Kidney glomerular epithelial cell (primary cell): ENCODE data around the gene CCDC30.
A peak's percentile ranks its signal among the peaks of the same experiment; 100 is the strongest.

Experiments used
- DNase-seq: peaks from one replicate; lab custom pipeline; 2025; lab: John Stamatoyannopoulos, UW

Gene CCDC30

GRCh38 chr1:42462828-42463763, at the start of gene CCDC30:
Gene CCDC30 (plus strand): TSS chr1:42463286. CDS start chr1:42480552, 17,266 bp downstream.
- peak; percentile 98 for DNase-seq

- DNase-seq = no peak
Observed at GRCh38 chr1:42414551-42415496, 48.3 kb upstream of the CCDC30 start.

- DNase-seq = no peak
Observed at GRCh38 chr1:42417166-42417565, 45.9 kb upstream of the CCDC30 start.

GRCh38 chr1:42418516-42418915, 44.6 kb upstream of the CCDC30 start:
- DNase-seq = no peak

- no peak for DNase-seq
Observed at GRCh38 chr1:42419126-42419821, 43.8 kb upstream of the CCDC30 start.

- no peak for DNase-seq
Observed at GRCh38 chr1:42420121-42420520, 43.0 kb upstream of the CCDC30 start.

GRCh38 chr1:42420911-42421585, 42.0 kb upstream of the CCDC30 start:
- peak; percentile 72 for DNase-seq

GRCh38 chr1:42422737-42423136, 40.3 kb upstream of the CCDC30 start:
- DNase-seq = no peak

GRCh38 chr1:42423681-42424080, 39.4 kb upstream of the CCDC30 start:
- DNase-seq = no peak

- DNase-seq = no peak
Observed at GRCh38 chr1:42424201-42424600, 38.9 kb upstream of the CCDC30 start.

- DNase-seq = no peak
Observed at GRCh38 chr1:42427240-42427639, 35.8 kb upstream of the CCDC30 start.

- DNase-seq = no peak
Observed at GRCh38 chr1:42429603-42430002, 33.5 kb upstream of the CCDC30 start.

GRCh38 chr1:42430286-42431135, 32.6 kb upstream of the CCDC30 start:
- DNase-seq = no peak

GRCh38 chr1:42431514-42431913, 31.6 kb upstream of the CCDC30 start:
- DNase-seq = no peak

- no peak for DNase-seq
Observed at GRCh38 chr1:42432714-42433113, 30.4 kb upstream of the CCDC30 start.

GRCh38 chr1:42433369-42433768, 29.7 kb upstream of the CCDC30 start:
- no peak for DNase-seq

- no peak for DNase-seq
Observed at GRCh38 chr1:42434340-42434739, 28.7 kb upstream of the CCDC30 start.

GRCh38 chr1:42439940-42440339, 23.1 kb upstream of the CCDC30 start:
- peak; percentile 73 for DNase-seq

GRCh38 chr1:42442662-42443061, 20.4 kb upstream of the CCDC30 start:
- DNase-seq = no peak

GRCh38 chr1:42449256-42449655, 13.8 kb upstream of the CCDC30 start:
- no peak for DNase-seq
